IMR-90 (cell line): ENCODE measurements around the gene TMA7. TPM values are rescaled to one million over a fixed set of nuclear protein-coding genes. Genes with fewer than 3 reads are reported as not detected.
"Not testable (repeated sequence)": the region's sequence is repeated elsewhere in the genome, so short reads cannot be mapped to it uniquely, and the experiment has no call there.

Experiments
- ATAC-seq: fragments of 200-7000 bp; cut with Tn5 transposase; 2 replicates; pipeline ENCODE4 v1.9.1; 2020; ENCODE audit warnings: low read depth, mild to moderate bottlenecking, moderate library complexity
- BruUV-seq: library from RNA; stranded (reverse); fragments of 400-500 nt; replicated peaks from 2 replicates; lab custom pipeline; 2021; lab: Mats Ljungman, UMichigan
- CTCF ChIA-PET: fragments of 300-600 bp; formaldehyde crosslinking; extraction: SDS; loops from one replicate; lab custom pipeline; 2021; ENCODE audit warnings: antibody characterized with exemption; lab: Yijun Ruan, JAX
- POLR2A ChIA-PET: fragments of 300-600 bp; sonication (Branson Sonifier 250); formaldehyde crosslinking; loops from one replicate; lab custom pipeline; 2022; ENCODE audit warnings: antibody characterized with exemption; ENCODE audit not compliant: unreplicated experiment; lab: Charles Lee
- DNase-seq: peaks from one replicate; pipeline ENCODE4 v3.0.0; 2013
- H2AFZ ChIP-seq: replicated peaks from 2 replicates; pipeline ENCODE3; 2013; ENCODE audit warnings: low read length, mild to moderate bottlenecking; ENCODE audit not compliant: poor library complexity
- H2AK5ac ChIP-seq: 2 replicates; pipeline ENCODE4 v1.6.1; 2013; ENCODE audit warnings: low read depth, low read length, inconsistent platforms
- H2AK9ac ChIP-seq: replicated peaks from 2 replicates; pipeline ENCODE3; 2013; ENCODE audit warnings: mild to moderate bottlenecking, low read depth, low read length, moderate library complexity; ENCODE audit not compliant: poor library complexity
- H2BK120ac ChIP-seq: 2 replicates; pipeline ENCODE4 v1.6.1; 2013; ENCODE audit warnings: low read depth, low read length, inconsistent platforms
- H2BK15ac ChIP-seq: 3 replicates; pipeline ENCODE4 v1.6.1; 2013; ENCODE audit warnings: low read depth, low read length, inconsistent platforms
- H2BK20ac ChIP-seq: 2 replicates; pipeline ENCODE4 v1.6.1; 2013; ENCODE audit warnings: low read depth, mild to moderate bottlenecking, inconsistent platforms, low read length, moderate library complexity
- H2BK5ac ChIP-seq: 2 replicates; pipeline ENCODE4 v1.6.1; 2013; ENCODE audit warnings: mild to moderate bottlenecking, low read depth, low read length, inconsistent platforms; ENCODE audit not compliant: poor library complexity, severe bottlenecking
- H3K14ac ChIP-seq: replicated peaks from 2 replicates; pipeline ENCODE4 v1.6.1; 2013; ENCODE audit warnings: low read depth, low read length, inconsistent platforms
- H3K18ac ChIP-seq: 2 replicates; pipeline ENCODE4 v1.6.1; 2013; ENCODE audit warnings: low read depth, low read length, control low read depth
- H3K23ac ChIP-seq: 2 replicates; pipeline ENCODE4 v1.6.1; 2013; ENCODE audit warnings: low read depth, low read length, inconsistent platforms
- H3K27ac ChIP-seq: 2 replicates; pipeline ENCODE4 v1.5.1; 2013; ENCODE audit warnings: mild to moderate bottlenecking, control low read depth, low read length; ENCODE audit not compliant: insufficient read depth
- H3K27me3 ChIP-seq: 2 replicates; pipeline ENCODE4 v1.6.1; 2013; ENCODE audit warnings: low read length; ENCODE audit not compliant: control insufficient read depth, insufficient read depth
- H3K36me3 ChIP-seq: 2 replicates; pipeline ENCODE4 v1.6.1; 2013; ENCODE audit warnings: low read length, mixed read lengths; ENCODE audit not compliant: control insufficient read depth, insufficient read depth
- H3K4ac ChIP-seq: 2 replicates; pipeline ENCODE4 v1.6.1; 2013; ENCODE audit warnings: low read depth, low read length, inconsistent platforms
- H3K4me1 ChIP-seq: 2 replicates; pipeline ENCODE4 v1.6.1; 2013; ENCODE audit warnings: low read length, mixed read lengths; ENCODE audit not compliant: control insufficient read depth, insufficient read depth
- H3K4me2 ChIP-seq: 2 replicates; pipeline ENCODE4 v1.6.1; 2013; ENCODE audit warnings: low read depth, mild to moderate bottlenecking, control low read depth, low read length, moderate library complexity
- H3K4me3 ChIP-seq: 2 replicates; pipeline ENCODE4 v1.5.1; 2013; ENCODE audit warnings: low read depth, mild to moderate bottlenecking, control low read depth, low read length, moderate library complexity; ENCODE audit not compliant: insufficient read depth
- H3K56ac ChIP-seq: 2 replicates; pipeline ENCODE4 v1.6.1; 2013; ENCODE audit warnings: low read length, inconsistent platforms; ENCODE audit not compliant: insufficient read depth; ENCODE audit errors: extremely low read depth
- H3K79me1 ChIP-seq, 2 experiments: 2 replicates each; pipeline ENCODE4 v1.6.1; 2013; ENCODE audit warnings: low read length in 2 of 2, inconsistent platforms in 1 of 2, low read depth in 1 of 2
- H3K9ac ChIP-seq: 2 replicates; pipeline ENCODE4 v1.6.1; 2013; ENCODE audit warnings: low read depth, low read length, control low read depth
- H3K9me1 ChIP-seq: 2 replicates; pipeline ENCODE4 v1.6.1; 2013; ENCODE audit warnings: low read length, inconsistent platforms; ENCODE audit not compliant: insufficient read depth
- H3K9me3 ChIP-seq: 2 replicates; pipeline ENCODE4 v1.6.1; 2013; ENCODE audit warnings: low read length; ENCODE audit not compliant: control insufficient read depth, insufficient read depth
- H4K20me1 ChIP-seq: 2 replicates; pipeline ENCODE4 v1.6.1; 2013; ENCODE audit warnings: low read length, inconsistent platforms; ENCODE audit not compliant: insufficient read depth
- H4K5ac ChIP-seq: 2 replicates; pipeline ENCODE4 v1.6.1; 2013; ENCODE audit warnings: mild to moderate bottlenecking, low read depth, low read length, control low read depth
- H4K8ac ChIP-seq, 2 experiments: 2 replicates each; pipeline ENCODE4 v1.6.1; 2013; ENCODE audit warnings: low read depth in 2 of 2, low read length in 2 of 2, control low read depth in 1 of 2, inconsistent platforms in 1 of 2
- H4K91ac ChIP-seq: 2 replicates; pipeline ENCODE4 v1.6.1; 2013; ENCODE audit warnings: low read depth, low read length, inconsistent platforms; ENCODE audit not compliant: insufficient read depth
- WGBS, 2 experiments: methylation state at CpG; one replicate each; pipeline versions ENCODE4 v1.1.5 to v1.1.7; 2013; ENCODE audit warnings: missing lambda C conversion rate in 2 of 2; ENCODE audit not compliant: insufficient read length in 1 of 2; ENCODE audit errors: extremely low coverage in 2 of 2; 5-methylcytosine and 5-hydroxymethylcytosine counted together
- dilution Hi-C: fragments of 300-500 bp; cut with HindIII; formaldehyde crosslinking; loops from one replicate; pipeline ENCODE4 v1.14.3; 2018; ENCODE audit warnings: low sequenced_read_pairs; ENCODE audit not compliant: unreplicated experiment
- in situ Hi-C: fragments of 300-500 bp; cut with MboI; formaldehyde crosslinking; loops from 3 replicates; pipeline ENCODE4 v1.14.3; 2019; ENCODE audit warnings: low sequenced_read_pairs, inconsistent platforms, mixed read lengths
- intact Hi-C: fragments of 100-400 bp; cut with micrococcal nuclease; formaldehyde crosslinking; loops from 2 replicates; pipeline ENCODE4 v1.10.0; 2022
- polyA plus RNA-seq, 3 experiments: library from polyadenylated mRNA; depleted of rRNA; stranded (reverse); fragments of >200 nt; gene quantifications; 2 replicates each; pipeline ENCODE4 v1.2.3, GENCODE V29; 2012; ENCODE audit warnings: low replicate concordance in 1 of 3
- total RNA-seq: library from RNA; depleted of rRNA; stranded (reverse); fragments of >200 nt; gene quantifications from 2 replicates; pipeline ENCODE4 v1.2.3, GENCODE V29; 2012

The TMA7 gene
- total and polyA plus RNA-seq, 2 of the 4 experiments (the other 2 are of a cell fraction): 81.9 to 240 TPM

DNA sequence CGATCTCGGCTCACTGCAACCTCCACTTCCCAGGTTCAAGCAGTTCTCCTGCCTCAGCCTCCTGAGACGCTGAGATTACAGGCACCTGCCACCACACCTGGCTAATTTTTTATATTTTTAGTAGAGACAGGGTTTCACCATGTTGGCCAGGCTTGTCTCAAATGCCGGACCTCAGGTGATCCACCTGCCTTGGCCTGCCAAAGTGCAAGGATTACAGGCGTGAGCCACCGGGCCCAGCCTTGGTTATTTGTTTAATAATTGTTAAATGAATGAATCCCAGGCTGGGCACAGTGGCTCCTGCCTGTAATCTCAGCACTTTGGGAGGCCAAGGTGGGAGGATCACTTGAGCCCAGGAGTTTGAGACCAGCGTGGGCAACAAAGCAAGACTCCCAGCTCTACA lies 21.7 kb downstream of the TMA7 start:
- H3K23ac ChIP-seq, CTCF ChIA-PET, H3K4ac ChIP-seq, H3K4me3 ChIP-seq, H2BK15ac ChIP-seq, H2BK5ac ChIP-seq, H2BK20ac ChIP-seq, H3K27me3 ChIP-seq, intact Hi-C loops, H3K14ac ChIP-seq, H3K9me3 ChIP-seq, BruUV-seq, H2AK5ac ChIP-seq, DNase-seq, H4K20me1 ChIP-seq, H4K8ac ChIP-seq, H2BK120ac ChIP-seq, H3K9me1 ChIP-seq, H4K91ac ChIP-seq, H4K5ac ChIP-seq, H3K4me2 ChIP-seq, H2AK9ac ChIP-seq, H3K27ac ChIP-seq, dilution Hi-C loops, H3K9ac ChIP-seq, H3K79me1 ChIP-seq, H3K56ac ChIP-seq, ATAC-seq, H2AFZ ChIP-seq, H3K18ac ChIP-seq, POLR2A ChIA-PET: not testable (repeated sequence)
- in situ Hi-C loops: loop anchor here (10.0 kb wide), 1 partner anchor 203 kb away; the partner anchor contains the start of gene CELSR3
- H3K36me3 ChIP-seq: peaks cover 28% of the 10 kb centered on the region
- peaks cover 13% of the 10 kb centered on the region for H3K4me1 ChIP-seq
- no CpG with 5 or more reads among the region's 7 CpGs for whole genome bisulfite sequencing, 2 experiments
